Breast epithelium (tissue), 3 donors: ENCODE data around the gene NES.

Source experiments
- POLR2A ChIP-seq: fragments of 450-650 bp; IDR thresholded peaks from one replicate; pipeline ENCODE4 v1.6.1; 2016; ENCODE audit warnings: antibody characterized with exemption, mild to moderate bottlenecking, moderate library complexity
- POLR2AphosphoS5 ChIP-seq, 3 donors: sonication (generic); formaldehyde crosslinking; IDR thresholded peaks; one replicate each; pipeline ENCODE4 v1.6.1; 2017; ENCODE audit warnings: antibody characterized with exemption in 3 of 3
- TF ChIP-seq, protein P1 (sequence below), 3 donors: fragments of 450-650 bp; IDR thresholded peaks; one replicate each; pipeline ENCODE4 v1.5.1; 2016 to 2017; ENCODE audit warnings: antibody characterized with exemption in 3 of 3, mild to moderate bottlenecking in 3 of 3, moderate library complexity in 3 of 3

DNA sequence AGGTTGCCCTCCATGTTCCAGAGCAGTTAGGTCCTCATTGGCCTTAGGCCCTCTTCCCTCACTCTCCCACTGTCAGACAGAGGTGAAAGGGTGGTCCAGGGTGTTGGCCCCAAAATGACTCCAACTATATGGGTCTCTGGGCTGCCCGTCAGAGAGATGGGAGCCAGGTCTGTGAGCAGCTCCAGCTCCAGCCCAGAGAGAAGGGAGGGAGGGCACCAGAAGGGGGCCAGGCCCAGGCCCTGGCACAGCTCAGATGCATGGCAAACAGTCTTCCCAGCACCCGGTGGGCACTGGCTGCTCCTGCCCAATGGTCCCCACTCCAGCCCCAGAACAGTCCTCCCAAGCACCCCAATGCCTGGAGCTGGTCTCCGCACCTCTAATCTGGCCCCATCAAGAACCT lies 33.1 kb downstream of the NES start:
- TF ChIP-seq, protein P1, sequence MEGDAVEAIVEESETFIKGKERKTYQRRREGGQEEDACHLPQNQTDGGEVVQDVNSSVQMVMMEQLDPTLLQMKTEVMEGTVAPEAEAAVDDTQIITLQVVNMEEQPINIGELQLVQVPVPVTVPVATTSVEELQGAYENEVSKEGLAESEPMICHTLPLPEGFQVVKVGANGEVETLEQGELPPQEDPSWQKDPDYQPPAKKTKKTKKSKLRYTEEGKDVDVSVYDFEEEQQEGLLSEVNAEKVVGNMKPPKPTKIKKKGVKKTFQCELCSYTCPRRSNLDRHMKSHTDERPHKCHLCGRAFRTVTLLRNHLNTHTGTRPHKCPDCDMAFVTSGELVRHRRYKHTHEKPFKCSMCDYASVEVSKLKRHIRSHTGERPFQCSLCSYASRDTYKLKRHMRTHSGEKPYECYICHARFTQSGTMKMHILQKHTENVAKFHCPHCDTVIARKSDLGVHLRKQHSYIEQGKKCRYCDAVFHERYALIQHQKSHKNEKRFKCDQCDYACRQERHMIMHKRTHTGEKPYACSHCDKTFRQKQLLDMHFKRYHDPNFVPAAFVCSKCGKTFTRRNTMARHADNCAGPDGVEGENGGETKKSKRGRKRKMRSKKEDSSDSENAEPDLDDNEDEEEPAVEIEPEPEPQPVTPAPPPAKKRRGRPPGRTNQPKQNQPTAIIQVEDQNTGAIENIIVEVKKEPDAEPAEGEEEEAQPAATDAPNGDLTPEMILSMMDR (IDR thresholded peaks at IDR 0.05), result no peak
- TF ChIP-seq POLR2A (no peak), POLR2AphosphoS5 (IDR thresholded peaks at IDR 0.05) (no peak)
